ENCODE measurements around the gene ADCY1. TPM values are rescaled to one million over a fixed set of nuclear protein-coding genes. Genes with fewer than 3 reads are reported as not detected.

ADCY1 gene
- total RNA-seq, 3 donors from 2014 or later (not counting 1 experiment from before 2014, with no cell fraction given), result 0.02 to 0.15 TPM; not detected in 1

- Mint-ChIP-seq H3K27me3 (ENCODE audit: low read depth in 2 of 2) (peaks cover 4 to 8% of the 10 kb centered on the region in 2 donors), H3K27ac (no peak overlapping the region), H3K4me1 (no peaks in the 10 kb centered on the region), H3K4me3 (no peak overlapping the region), H3K9me3 (no peaks in the 10 kb centered on the region), H3K36me3 (no peaks in the 10 kb centered on the region)
- DNase-seq, result no peak
- intact Hi-C loops (cut with micrococcal nuclease), result no loop called here
- Histone ChIP-seq H3K9me3 (ENCODE audit: control insufficient read depth, insufficient read depth, low read length) (no peaks in the 10 kb centered on the region), H3K4me1 (ENCODE audit: control insufficient read depth, insufficient read depth, low read length) (no peaks in the 10 kb centered on the region), H3K27me3 (ENCODE audit: control insufficient read depth, insufficient read depth, low read length) (no peaks in the 10 kb centered on the region), H3K36me3 (ENCODE audit: control insufficient read depth, insufficient read depth, low read length) (no peaks in the 10 kb centered on the region), H3K27ac (ENCODE audit: low read length) (no peak overlapping the region), H3K4me3 (ENCODE audit: low read length) (no peak overlapping the region)
- WGBS (ENCODE audit: insufficient coverage), result 90% methylated on average over 13 of the region's 14 CpGs
- TF ChIP-seq CTCF (IDR thresholded peaks at IDR 0.05), result no peak
- ATAC-seq, result no peak
Observed at GRCh38 chr7:45708046-45708950, 134.1 kb downstream of the ADCY1 start.

GRCh38 chr7:45709168-45710042 lies 135.2 kb downstream of the ADCY1 start:
- no peak overlapping the region for H3K27ac ChIP-seq (ENCODE audit: low read length)
- H3K27me3 Mint-ChIP-seq (ENCODE audit: low read depth in 2 of 2), result peaks cover 4 to 8% of the 10 kb centered on the region in 2 donors
- H3K4me1 Mint-ChIP-seq, result no peaks in the 10 kb centered on the region
- no peak overlapping the region for H3K4me3 Mint-ChIP-seq
- H3K9me3 ChIP-seq (ENCODE audit: control insufficient read depth, insufficient read depth, low read length), result no peaks in the 10 kb centered on the region
- TF ChIP-seq CTCF (IDR thresholded peaks at IDR 0.05), result no peak
- ATAC-seq (no peak), DNase-seq (peak in 1 of 2 donors; percentile 1)
- 87% methylated on average over 14 of the region's 14 CpGs for WGBS (ENCODE audit: insufficient coverage)
- no peaks in the 10 kb centered on the region for H3K27me3 ChIP-seq (ENCODE audit: control insufficient read depth, insufficient read depth, low read length)
- H3K36me3 ChIP-seq (ENCODE audit: control insufficient read depth, insufficient read depth, low read length), result no peaks in the 10 kb centered on the region
- H3K4me1 ChIP-seq (ENCODE audit: control insufficient read depth, insufficient read depth, low read length), result no peaks in the 10 kb centered on the region
- no peaks in the 10 kb centered on the region for H3K9me3 Mint-ChIP-seq
- intact Hi-C loops (cut with micrococcal nuclease), result no loop called here
- H3K4me3 ChIP-seq (ENCODE audit: low read length), result no peak overlapping the region
- H3K36me3 Mint-ChIP-seq, result no peaks in the 10 kb centered on the region
- no peak overlapping the region for H3K27ac Mint-ChIP-seq

GRCh38 chr7:45710271-45711160 lies 136.3 kb downstream of the ADCY1 start:
- DNase-seq (no peak), ATAC-seq (no peak)
- H3K27ac Mint-ChIP-seq, result no peak overlapping the region
- Histone ChIP-seq H3K9me3 (ENCODE audit: control insufficient read depth, insufficient read depth, low read length) (no peaks in the 10 kb centered on the region), H3K4me3 (ENCODE audit: low read length) (no peak overlapping the region), H3K4me1 (ENCODE audit: control insufficient read depth, insufficient read depth, low read length) (no peaks in the 10 kb centered on the region), H3K27me3 (ENCODE audit: control insufficient read depth, insufficient read depth, low read length) (no peaks in the 10 kb centered on the region), H3K27ac (ENCODE audit: low read length) (no peak overlapping the region), H3K36me3 (ENCODE audit: control insufficient read depth, insufficient read depth, low read length) (no peaks in the 10 kb centered on the region)
- H3K36me3 Mint-ChIP-seq, result no peaks in the 10 kb centered on the region
- intact Hi-C loops (cut with micrococcal nuclease), result no loop called here
- 90% methylated on average over 13 of the region's 13 CpGs for WGBS (ENCODE audit: insufficient coverage)
- no peaks in the 10 kb centered on the region for H3K4me1 Mint-ChIP-seq
- no peaks in the 10 kb centered on the region for H3K9me3 Mint-ChIP-seq
- H3K27me3 Mint-ChIP-seq (ENCODE audit: low read depth in 2 of 2), result peaks cover 4 to 8% of the 10 kb centered on the region in 2 donors
- TF ChIP-seq CTCF (IDR thresholded peaks at IDR 0.05), result no peak
- no peak overlapping the region for H3K4me3 Mint-ChIP-seq
